ENCODE measurements around the gene GALNT6. TPM values are rescaled to one million over a fixed set of nuclear protein-coding genes. Genes with fewer than 3 reads are reported as not detected.

The GALNT6 gene
- total and polyA plus RNA-seq, 9 of the 15 experiments (the other 6 are each of a cell fraction or from before 2014, with no cell fraction given) = 1.5 to 8.6 (median 5.1) TPM

- WGBS (ENCODE audit: insufficient coverage, low coverage, missing lambda C conversion rate) = 6% methylated on average over 3 of the region's 3 CpGs
- CTCF ChIA-PET (ENCODE audit: low intra/inter-chr PET ratio) = no interaction called here
- TF ChIP-seq ZFP91 (CRISPR knock-in tag; IDR thresholded peaks at IDR 0.05) (no peak), ATF6 (CRISPR knock-in tag; IDR thresholded peaks at IDR 0.05) (no peak), SPI1 (IDR thresholded peaks at IDR 0.05; ENCODE audit: borderline replicate concordance, low read depth, low read length) (peak; percentile 26; the same call in 1 of the 2 replicates), KDM2B (CRISPR knock-in tag; IDR thresholded peaks at IDR 0.05) (no peak), ZNF766 (CRISPR knock-in tag; conservative IDR thresholded peaks at IDR 0.05) (peak; percentile 58), MIER1 (IDR thresholded peaks at IDR 0.05; ENCODE audit: low read depth) (no peak)
Observed at GRCh38 chr12:51373187-51373586, 18.0 kb downstream of the GALNT6 start.

More at GRCh38 chr12:51373187-51373586, 18.0 kb downstream of the GALNT6 start:
- Histone ChIP-seq H3K4me1 (replicated peaks in 1 of 2; ENCODE audit: control insufficient read depth in 2 of 2, insufficient read depth in 2 of 2, low read length in 2 of 2) (peaks cover 12 to 13% of the 10 kb centered on the region in 2 experiments), H3K9me1 (ENCODE audit: control insufficient read depth, insufficient read depth, low read length) (no peaks in the 10 kb centered on the region), H3K4me2 (ENCODE audit: insufficient read depth, low read length) (no peak overlapping the region), H3K4me3 (no peak overlapping the region), H3K36me3 (ENCODE audit: control insufficient read depth, insufficient read depth, low read length) (no peaks in the 10 kb centered on the region), H3K9me3 (replicated peaks; ENCODE audit: control insufficient read depth, insufficient read depth, low read depth, low read length) (no peaks in the 10 kb centered on the region), H3K79me2 (ENCODE audit: control insufficient read depth, insufficient read depth, low read length) (no peaks in the 10 kb centered on the region), H3K27me3 (ENCODE audit: control insufficient read depth in 2 of 2, insufficient read depth in 2 of 2, low read length in 2 of 2) (no peaks in the 10 kb centered on the region), H2AFZ (ENCODE audit: low read depth, low read length) (no peak overlapping the region), H3K9ac (ENCODE audit: insufficient read depth in 1 of 2, low read depth in 2 of 2, low read length in 2 of 2) (no peak overlapping the region), H4K20me1 (replicated peaks; ENCODE audit: control insufficient read depth, insufficient read depth, low read length) (no peaks in the 10 kb centered on the region; the same call in 1 of the 2 replicates), H3K27ac (ENCODE audit: extremely low read depth, low read depth, low read length) (no peak overlapping the region)
- intact Hi-C loops (cut with micrococcal nuclease) = no loop called here
- FAIRE-seq (no peak), DNase-seq (ENCODE audit: extremely low read depth in 1 of 4, low spot score in 3 of 4) (no peak), ATAC-seq (no peak)
- POLR2A ChIA-PET = interaction anchor here (0.6 to 1.8 kb wide), 4 partner anchors 11 to 18 kb away, joined by 3 to 6 read pairs (median 4); partner anchors contain the start of gene GALNT6
- in situ Hi-C loops (cut with MboI) = no loop called here
- no TSS peak for BruUV-seq (replicated peaks)
